ENCODE results near the gene PDXDC1.
"Not testable (repeated sequence)": the region's sequence is repeated elsewhere in the genome, so short reads cannot be mapped to it uniquely, and the experiment has no call there.

Gene PDXDC1

GRCh38 chr16:15132719-15133428 lies 158.0 kb downstream of the PDXDC1 start:
- not testable (repeated sequence) for DNase-seq (ENCODE audit: low read depth in 2 of 2)

GRCh38 chr16:15133554-15133953 lies 158.7 kb downstream of the PDXDC1 start:
- not testable (repeated sequence) for DNase-seq (ENCODE audit: low read depth in 2 of 2)

- DNase-seq (ENCODE audit: low read depth in 2 of 2), result not testable (repeated sequence)
Measured at GRCh38 chr16:15134752-15135482, 160.1 kb downstream of the PDXDC1 start.

- not testable (repeated sequence) for DNase-seq (ENCODE audit: low read depth in 2 of 2)
Measured at GRCh38 chr16:15135483-15136360, 160.9 kb downstream of the PDXDC1 start.

GRCh38 chr16:15137514-15137913 lies 162.7 kb downstream of the PDXDC1 start:
- DNase-seq (ENCODE audit: low read depth in 2 of 2), result not testable (repeated sequence)

DNA sequence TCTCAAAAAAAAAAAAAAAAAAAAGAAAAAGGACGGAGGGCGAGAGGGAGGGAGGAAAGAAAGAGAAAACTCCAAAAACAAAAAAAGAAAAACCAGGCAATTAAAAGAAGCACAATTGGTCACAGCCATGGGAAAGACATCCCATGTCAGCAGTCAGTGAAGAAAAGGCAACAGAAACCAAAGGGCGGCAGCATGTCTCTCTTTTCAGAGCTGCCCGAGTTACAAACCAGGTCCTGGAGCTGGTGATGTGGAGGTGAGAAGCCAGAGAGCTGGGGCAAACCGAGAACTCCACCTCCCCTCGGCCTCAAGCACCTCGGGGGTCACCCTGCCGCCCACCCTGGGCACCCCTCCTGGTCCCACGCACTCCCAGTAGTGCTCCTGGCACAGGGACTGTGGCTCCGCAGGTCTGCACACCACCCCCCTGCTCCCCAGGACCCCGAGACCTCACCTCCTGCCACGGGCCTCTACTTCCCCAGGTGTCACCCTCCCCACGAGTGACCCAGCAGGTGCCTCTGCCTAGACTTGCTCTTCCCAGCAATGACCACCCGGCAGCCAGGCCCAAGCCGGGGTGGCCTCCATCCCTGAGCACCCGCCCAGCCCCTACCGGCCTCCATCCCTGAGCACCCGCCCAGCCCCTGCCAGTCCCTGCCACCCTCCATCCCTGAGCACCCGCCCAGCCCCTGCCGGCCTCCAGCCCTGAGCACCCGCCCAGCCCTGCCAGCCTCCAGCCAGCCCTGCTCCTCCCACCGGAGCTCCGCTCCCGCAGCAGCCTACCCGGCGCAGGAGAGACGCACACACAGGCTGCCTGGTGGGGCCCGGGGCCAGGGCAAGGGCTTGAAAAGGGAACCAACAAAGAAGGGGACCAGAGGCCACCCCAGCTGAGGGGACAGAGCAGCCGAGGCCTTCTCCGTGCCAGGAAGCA lies 165.9 kb downstream of the PDXDC1 start:
- DNase-seq (ENCODE audit: low read depth in 2 of 2), result not testable (repeated sequence)

GRCh38 chr16:15141586-15141985 lies 166.8 kb downstream of the PDXDC1 start:
- no peak for DNase-seq (ENCODE audit: low read depth in 2 of 2)

- not testable (repeated sequence) for DNase-seq (ENCODE audit: low read depth in 2 of 2)
Measured at GRCh38 chr16:15142107-15142890, 167.5 kb downstream of the PDXDC1 start.

- not testable (repeated sequence) for DNase-seq (ENCODE audit: low read depth in 2 of 2)
Measured at GRCh38 chr16:15142891-15143600, 168.2 kb downstream of the PDXDC1 start.

GRCh38 chr16:15143601-15144091 lies 168.8 kb downstream of the PDXDC1 start:
- DNase-seq (ENCODE audit: low read depth in 2 of 2), result not testable (repeated sequence)

- not testable (repeated sequence) for DNase-seq (ENCODE audit: low read depth in 2 of 2)
Measured at GRCh38 chr16:15144092-15144631, 169.3 kb downstream of the PDXDC1 start.

GRCh38 chr16:15144781-15145417 lies 170.1 kb downstream of the PDXDC1 start:
- not testable (repeated sequence) for DNase-seq (ENCODE audit: low read depth in 2 of 2)

GRCh38 chr16:15145418-15146263 lies 170.8 kb downstream of the PDXDC1 start:
- not testable (repeated sequence) for DNase-seq (ENCODE audit: low read depth in 2 of 2)

GRCh38 chr16:15146264-15146662 lies 171.4 kb downstream of the PDXDC1 start:
- not testable (repeated sequence) for DNase-seq (ENCODE audit: low read depth in 2 of 2)

- not testable (repeated sequence) for DNase-seq (ENCODE audit: low read depth in 2 of 2)
Measured at GRCh38 chr16:15148831-15149230, 174.0 kb downstream of the PDXDC1 start.

- DNase-seq (ENCODE audit: low read depth in 2 of 2), result not testable (repeated sequence)
Measured at GRCh38 chr16:15149260-15149659, 174.4 kb downstream of the PDXDC1 start.

- DNase-seq (ENCODE audit: low read depth in 2 of 2), result not testable (repeated sequence)
Measured at GRCh38 chr16:15154005-15154404, 179.2 kb downstream of the PDXDC1 start.

Measured in stimulated activated CD8-positive, alpha-beta memory T cell treated with anti-CD3 and anti-CD28 coated beads, Interleukin-7, amount 100 ng/mL, for 1 hour (primary cell).